CD4-positive, alpha-beta T cell (primary cell): Measurements from ENCODE around the gene CIZ1. TPM values are rescaled to one million over a fixed set of nuclear protein-coding genes. Genes with fewer than 3 reads are reported as not detected.

Source experiments
- ATAC-seq: fragments of 200-7000 bp; cut with Tn5 transposase; one replicate; pipeline ENCODE4 v1.10.0; 2022; ENCODE audit warnings: mild to moderate bottlenecking; ENCODE audit not compliant: poor library complexity
- CTCF ChIA-PET: fragments of 350-600 bp; sonication (Branson Sonifier 250); formaldehyde crosslinking; loops from one replicate; lab custom pipeline; 2021; ENCODE audit warnings: antibody characterized with exemption, inconsistent platforms; lab: Charles Lee
- POLR2A ChIA-PET: fragments of 350-600 bp; sonication (Branson Sonifier 250); formaldehyde crosslinking; loops from one replicate; lab custom pipeline; 2021; ENCODE audit warnings: antibody characterized with exemption, inconsistent platforms; lab: Charles Lee
- DNase-seq, 14 experiments: peaks; one replicate each; pipeline ENCODE4 v3.0.0-alpha.2; 2013 to 2020; ENCODE audit warnings: mixed read lengths in 2 of 14
- H3K27ac ChIP-seq, 2 donors: one replicate each; pipeline versions ENCODE4 v1.5.1 to v1.7.0; 2013; ENCODE audit warnings: low read length in 2 of 2, low read depth in 1 of 2, mild to moderate bottlenecking in 1 of 2
- H3K27me3 ChIP-seq, 2 experiments: 1 replicate in 1 of 2; 2 replicates in 1 of 2; pipeline versions ENCODE4 v1.6.1 to v1.7.0; 2013; ENCODE audit warnings: low read length in 2 of 2, control low read depth in 1 of 2, mild to moderate bottlenecking in 1 of 2, moderate library complexity in 1 of 2; ENCODE audit not compliant: insufficient read depth in 2 of 2, control insufficient read depth in 1 of 2
- H3K36me3 ChIP-seq: one replicate; pipeline ENCODE4 v1.6.1; 2013; ENCODE audit warnings: low read length, control low read depth; ENCODE audit not compliant: insufficient read depth
- H3K4me1 ChIP-seq: one replicate; pipeline ENCODE4 v1.6.1; 2013; ENCODE audit warnings: low read length, control low read depth; ENCODE audit not compliant: insufficient read depth
- H3K4me3 ChIP-seq: one replicate; pipeline ENCODE4 v1.5.1; 2013; ENCODE audit warnings: mild to moderate bottlenecking, low read length, moderate library complexity
- H3K9me3 ChIP-seq, 2 experiments: 1 replicate in 1 of 2; 2 replicates in 1 of 2; pipeline versions ENCODE4 v1.6.1 to v1.7.0; 2013; ENCODE audit warnings: low read length in 2 of 2, mild to moderate bottlenecking in 2 of 2, control low read depth in 1 of 2, moderate library complexity in 1 of 2; ENCODE audit not compliant: control insufficient read depth in 1 of 2, insufficient read depth in 1 of 2
- H3K27ac Mint-ChIP-seq: one replicate; pipeline ENCODE4 v1.8.0; 2020; ENCODE audit warnings: mixed read lengths
- H3K27me3 Mint-ChIP-seq: one replicate; pipeline ENCODE4 v1.8.0; 2021; ENCODE audit warnings: mixed read lengths
- H3K36me3 Mint-ChIP-seq: one replicate; pipeline ENCODE4 v1.8.0; 2021; ENCODE audit warnings: low read depth, mixed read lengths
- H3K4me1 Mint-ChIP-seq: one replicate; pipeline ENCODE4 v1.8.0; 2021; ENCODE audit warnings: low read depth, mixed read lengths
- H3K4me3 Mint-ChIP-seq: one replicate; pipeline ENCODE4 v1.8.0; 2020; ENCODE audit warnings: mild to moderate bottlenecking, mixed read lengths
- H3K9me3 Mint-ChIP-seq: one replicate; pipeline ENCODE4 v1.8.0; 2020; ENCODE audit warnings: mixed read lengths
- CTCF ChIP-seq: fragments of 200-600 bp; IDR thresholded peaks from one replicate; pipeline ENCODE4 v1.8.0; 2022; ENCODE audit warnings: antibody characterized with exemption, mild to moderate bottlenecking
- intact Hi-C, 2 experiments: fragments of 100-400 bp; cut with DNase I in 1 of 2; cut with micrococcal nuclease in 1 of 2; formaldehyde crosslinking; loops; one replicate each; pipeline versions ENCODE4 v1.15.1 to v1.9.0; 2023 to 2025; cut with DNase I, micrococcal nuclease
- total RNA-seq, 174 experiments: library from RNA in 2 of 174; stranded (reverse) in 2 of 174; gene quantifications; one replicate each; pipeline ENCODE4 v1.2.3 and lab custom pipeline; 2021 to 2026

Gene CIZ1
- total RNA-seq, 2 experiments from 2014 or later, result 106 to 107 TPM

GRCh38 chr9:128218518-128219389 lies 27.4 kb upstream of the CIZ1 start:
- peak overlapping the region; percentile 60 for H3K4me3 ChIP-seq
- peaks cover 16% of the 10 kb centered on the region for H3K4me1 ChIP-seq
- peak; percentile 79 to 97 (median 88) for DNase-seq
- H3K4me1 Mint-ChIP-seq, result peaks cover 12% of the 10 kb centered on the region
- H3K9me3 ChIP-seq, result no peaks in the 10 kb centered on the region
- H3K27me3 ChIP-seq, result no peaks in the 10 kb centered on the region
- ChIA-PET POLR2A (interaction anchor here (0.7 to 1.5 kb wide), 6 partner anchors 15 to 59 kb away, joined by 3 to 7 read pairs (median 4); partner anchors contain the start of genes BBLN, DNM1, GOLGA2 and SWI5), CTCF (interaction anchor here (1.0 kb wide), 1 partner anchor 31 kb away, joined by 3 read pairs; no protein-coding TSS in a partner anchor)
- H3K9me3 Mint-ChIP-seq, result no peaks in the 10 kb centered on the region
- peak overlapping the region; percentile 28 for H3K27ac Mint-ChIP-seq
- H3K27me3 Mint-ChIP-seq, result no peaks in the 10 kb centered on the region
- H3K4me3 Mint-ChIP-seq, result peak overlapping the region; percentile 69
- H3K36me3 ChIP-seq, result no peaks in the 10 kb centered on the region
- intact Hi-C loops, result loop anchor here in 1 of 2 experiments (2.0 kb wide), 2 partner anchors 14 to 32 kb away; no protein-coding TSS in a partner anchor
- no peak for TF ChIP-seq CTCF
- no peak overlapping the region for H3K27ac ChIP-seq
- ATAC-seq, result peak; percentile 96
- H3K36me3 Mint-ChIP-seq, result no peaks in the 10 kb centered on the region

- Mint-ChIP-seq H3K4me3 (peak overlapping the region; percentile 69), H3K27ac (peak overlapping the region; percentile 28), H3K27me3 (no peaks in the 10 kb centered on the region), H3K36me3 (no peaks in the 10 kb centered on the region), H3K9me3 (no peaks in the 10 kb centered on the region), H3K4me1 (peaks cover 12% of the 10 kb centered on the region)
- ChIA-PET CTCF (interaction anchor here (1.0 kb wide), 1 partner anchor 32 kb away, joined by 3 read pairs; no protein-coding TSS in a partner anchor), POLR2A (interaction anchor here (0.7 to 1.5 kb wide), 5 partner anchors 15 to 60 kb away, joined by 3 to 7 read pairs (median 5); partner anchors contain the start of genes BBLN, DNM1, GOLGA2 and SWI5)
- H3K4me1 ChIP-seq, result peaks cover 16% of the 10 kb centered on the region
- H3K9me3 ChIP-seq, result no peaks in the 10 kb centered on the region
- TF ChIP-seq CTCF, result no peak
- no peaks in the 10 kb centered on the region for H3K36me3 ChIP-seq
- peak overlapping the region; percentile 60 for H3K4me3 ChIP-seq
- intact Hi-C loops, result loop anchor here in 1 of 2 experiments (2.0 kb wide), 2 partner anchors 13 to 33 kb away; no protein-coding TSS in a partner anchor
- no peaks in the 10 kb centered on the region for H3K27me3 ChIP-seq
- DNase-seq, result peak in 1 of 14 experiments; percentile 43
- no peak for ATAC-seq
- H3K27ac ChIP-seq, result no peak overlapping the region
Observed at GRCh38 chr9:128218172-128218517, 26.8 kb upstream of the CIZ1 start.

- Mint-ChIP-seq H3K4me3 (no peak overlapping the region), H3K27me3 (peaks cover 4% of the 10 kb centered on the region), H3K27ac (no peak overlapping the region), H3K9me3 (no peaks in the 10 kb centered on the region), H3K36me3 (no peaks in the 10 kb centered on the region), H3K4me1 (peaks cover 12% of the 10 kb centered on the region)
- ChIA-PET CTCF (no interaction called here), POLR2A (no interaction called here)
- peaks cover 16% of the 10 kb centered on the region for H3K4me1 ChIP-seq
- no peak for TF ChIP-seq CTCF
- DNase-seq, result peak in 1 of 14 experiments; percentile 15
- H3K4me3 ChIP-seq, result no peak overlapping the region
- H3K36me3 ChIP-seq, result no peaks in the 10 kb centered on the region
- no peak for ATAC-seq
- intact Hi-C loops, result no loop called here
- H3K27ac ChIP-seq, result no peak overlapping the region
- H3K27me3 ChIP-seq, result no peaks in the 10 kb centered on the region
- H3K9me3 ChIP-seq, result no peaks in the 10 kb centered on the region
Observed at GRCh38 chr9:128216781-128217553, 25.6 kb upstream of the CIZ1 start.
